Breast epithelium (tissue), 4 donors: Measurements from ENCODE around the gene AACS. TPM values are rescaled to one million over a fixed set of nuclear protein-coding genes. Genes with fewer than 3 reads are reported as not detected.
"Not testable (repeated sequence)": the region's sequence is repeated elsewhere in the genome, so short reads cannot be mapped to it uniquely, and the experiment has no call there.

ENCODE experiments used
- DNase-seq, 2 donors: peaks; one replicate each; pipeline ENCODE4 v3.0.0-alpha.2; 2019; ENCODE audit warnings: low spot score in 2 of 2
- H3K27ac ChIP-seq, 2 donors: fragments of 200-600 bp; sonication (generic) in 1 of 2; one replicate each; pipeline ENCODE4 v1.5.1; 2016 to 2019; ENCODE audit warnings: mild to moderate bottlenecking in 1 of 2
- H3K27me3 ChIP-seq, 2 donors: fragments of 200-600 bp; sonication (generic) in 1 of 2; one replicate each; pipeline versions ENCODE4 v1.5.1 to v1.6.0; 2017 to 2019; ENCODE audit warnings: control low read depth in 1 of 2, mild to moderate bottlenecking in 1 of 2
- H3K36me3 ChIP-seq: fragments of 200-600 bp; one replicate; pipeline ENCODE4 v1.5.1; 2019
- H3K4me1 ChIP-seq, 2 donors: fragments of 200-600 bp; sonication (generic); one replicate each; pipeline ENCODE4 v1.5.1; 2016 to 2019; ENCODE audit warnings: control low read depth in 1 of 2
- H3K4me3 ChIP-seq, 3 donors: fragments of 200-600 bp; sonication (generic); 1 replicate in 2 of 3; 2 replicates in 1 of 3; pipeline ENCODE4 v1.5.1; 2016 to 2019; ENCODE audit warnings: mild to moderate bottlenecking in 3 of 3, moderate library complexity in 2 of 3
- H3K9me3 ChIP-seq, 2 donors: fragments of 200-600 bp; sonication (generic) in 1 of 2; one replicate each; pipeline ENCODE4 v1.5.1; 2016 to 2019; ENCODE audit warnings: control low read depth in 1 of 2
- POLR2A ChIP-seq: fragments of 450-650 bp; IDR thresholded peaks from one replicate; pipeline ENCODE4 v1.6.1; 2016; ENCODE audit warnings: antibody characterized with exemption, mild to moderate bottlenecking, moderate library complexity
- POLR2AphosphoS5 ChIP-seq, 3 donors: sonication (generic); formaldehyde crosslinking; IDR thresholded peaks; one replicate each; pipeline ENCODE4 v1.6.1; 2017; ENCODE audit warnings: antibody characterized with exemption in 3 of 3
- intact Hi-C: fragments of 100-400 bp; cut with DNase I; formaldehyde crosslinking; loops from one replicate; pipeline ENCODE4 v1.15.1; 2023; ENCODE audit warnings: low total_unique reads
- total RNA-seq, 3 donors: library from RNA; depleted of rRNA; stranded (reverse); fragments of >200 nt; gene quantifications; one replicate each; pipeline ENCODE4 v1.1.0, GENCODE V29; 2016
- TF ChIP-seq, protein P1 (sequence below), 3 donors: fragments of 450-650 bp; IDR thresholded peaks; one replicate each; pipeline ENCODE4 v1.5.1; 2016 to 2017; ENCODE audit warnings: antibody characterized with exemption in 3 of 3, mild to moderate bottlenecking in 3 of 3, moderate library complexity in 3 of 3

The AACS gene
- total RNA-seq, 3 donors from 2014 or later, result 28.8 to 79.0 (median 33.7) TPM

GRCh38 chr12:125081427-125081826, 16.2 kb downstream of the AACS start:
- Histone ChIP-seq H3K36me3 (no peaks in the 10 kb centered on the region), H3K27me3 (no peaks in the 10 kb centered on the region), H3K4me3 (no peak overlapping the region), H3K27ac (no peak overlapping the region), H3K9me3 (no peaks in the 10 kb centered on the region), H3K4me1 (no peaks in the 10 kb centered on the region)
- intact Hi-C loops, result no loop called here
- DNase-seq, result no peak
- TF ChIP-seq, protein P1, sequence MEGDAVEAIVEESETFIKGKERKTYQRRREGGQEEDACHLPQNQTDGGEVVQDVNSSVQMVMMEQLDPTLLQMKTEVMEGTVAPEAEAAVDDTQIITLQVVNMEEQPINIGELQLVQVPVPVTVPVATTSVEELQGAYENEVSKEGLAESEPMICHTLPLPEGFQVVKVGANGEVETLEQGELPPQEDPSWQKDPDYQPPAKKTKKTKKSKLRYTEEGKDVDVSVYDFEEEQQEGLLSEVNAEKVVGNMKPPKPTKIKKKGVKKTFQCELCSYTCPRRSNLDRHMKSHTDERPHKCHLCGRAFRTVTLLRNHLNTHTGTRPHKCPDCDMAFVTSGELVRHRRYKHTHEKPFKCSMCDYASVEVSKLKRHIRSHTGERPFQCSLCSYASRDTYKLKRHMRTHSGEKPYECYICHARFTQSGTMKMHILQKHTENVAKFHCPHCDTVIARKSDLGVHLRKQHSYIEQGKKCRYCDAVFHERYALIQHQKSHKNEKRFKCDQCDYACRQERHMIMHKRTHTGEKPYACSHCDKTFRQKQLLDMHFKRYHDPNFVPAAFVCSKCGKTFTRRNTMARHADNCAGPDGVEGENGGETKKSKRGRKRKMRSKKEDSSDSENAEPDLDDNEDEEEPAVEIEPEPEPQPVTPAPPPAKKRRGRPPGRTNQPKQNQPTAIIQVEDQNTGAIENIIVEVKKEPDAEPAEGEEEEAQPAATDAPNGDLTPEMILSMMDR (IDR thresholded peaks at IDR 0.05), result no peak
- TF ChIP-seq POLR2AphosphoS5 (IDR thresholded peaks at IDR 0.05), result no peak
- TF ChIP-seq POLR2A, result no peak

DNA sequence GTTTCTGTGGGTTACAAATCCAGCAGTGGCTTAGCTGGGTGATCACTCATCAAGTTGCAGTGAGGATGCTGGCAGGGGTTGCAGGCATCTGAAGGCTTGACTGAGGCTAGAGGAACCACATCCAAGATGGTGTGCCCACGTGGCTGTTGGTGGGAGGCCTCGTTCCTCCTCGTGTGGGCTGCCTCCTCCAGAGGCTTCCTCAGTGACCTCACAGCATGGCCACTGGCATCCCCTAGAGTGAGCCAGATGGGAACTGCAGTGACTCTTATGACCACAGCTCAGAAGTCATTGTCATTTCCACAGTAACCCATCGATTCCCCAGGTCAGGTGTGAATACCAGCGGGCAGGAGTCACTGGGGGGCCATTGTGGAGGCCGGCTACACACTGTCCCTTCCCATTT, 17.8 kb downstream of the AACS start:
- H3K9me3 ChIP-seq, result no peaks in the 10 kb centered on the region
- no peak overlapping the region for H3K27ac ChIP-seq
- TF ChIP-seq POLR2AphosphoS5 (IDR thresholded peaks at IDR 0.05) (no peak), POLR2A (no peak)
- no peaks in the 10 kb centered on the region for H3K27me3 ChIP-seq
- H3K36me3 ChIP-seq, result no peaks in the 10 kb centered on the region
- DNase-seq, result no peak
- no peak overlapping the region for H3K4me3 ChIP-seq
- H3K4me1 ChIP-seq, result no peaks in the 10 kb centered on the region
- intact Hi-C loops, result no loop called here

DNA sequence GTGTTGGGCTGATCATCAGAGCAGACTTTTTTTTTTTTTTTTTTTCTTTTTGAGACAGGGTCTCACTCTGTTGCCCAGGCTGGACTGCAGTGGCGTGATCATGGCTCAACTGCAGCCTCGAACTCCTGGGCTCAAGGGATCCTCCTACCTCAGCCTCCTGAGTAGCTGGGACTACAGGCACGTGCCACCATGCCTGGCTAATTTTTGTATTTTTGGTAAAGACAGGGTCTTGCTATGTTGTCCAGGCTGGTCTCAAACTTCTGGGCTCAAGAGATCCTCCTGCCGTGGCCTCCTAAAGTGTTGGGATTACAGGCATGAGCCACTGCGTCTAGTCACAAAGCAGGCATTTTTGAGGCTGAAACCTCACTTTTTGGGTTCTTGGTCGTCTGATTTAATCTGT, 23.0 kb downstream of the AACS start:
- H3K4me1 ChIP-seq, H3K27me3 ChIP-seq, H3K9me3 ChIP-seq, H3K27ac ChIP-seq, H3K36me3 ChIP-seq, intact Hi-C loops, DNase-seq, H3K4me3 ChIP-seq: not testable (repeated sequence)

DNA sequence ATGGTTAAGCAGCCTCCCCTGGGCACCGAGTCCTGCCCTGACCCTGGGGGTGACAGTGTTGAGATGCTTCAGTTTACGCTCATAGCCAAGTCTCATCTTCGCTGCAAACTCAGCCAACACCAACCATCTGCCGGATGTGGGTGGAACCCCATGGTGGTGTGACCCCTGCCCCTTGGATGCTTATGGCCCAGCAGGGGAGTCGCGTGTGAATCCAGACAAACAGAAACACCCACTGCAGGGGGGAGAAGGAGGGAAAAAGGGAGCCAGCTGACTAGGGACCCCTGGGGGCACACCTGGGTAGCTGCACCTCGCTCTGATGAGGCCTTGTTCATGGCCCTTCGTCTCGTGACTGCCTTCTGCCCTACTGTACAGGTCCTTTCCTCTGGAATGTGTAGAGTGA, 23.8 kb downstream of the AACS start:
- TF ChIP-seq, protein P1 (IDR thresholded peaks at IDR 0.05), result no peak
- TF ChIP-seq POLR2A, result no peak
- no peak for TF ChIP-seq POLR2AphosphoS5 (IDR thresholded peaks at IDR 0.05)
- no peaks in the 10 kb centered on the region for H3K36me3 ChIP-seq
- H3K27ac ChIP-seq, result no peak overlapping the region
- H3K4me1 ChIP-seq, result no peaks in the 10 kb centered on the region
- H3K4me3 ChIP-seq, result no peak overlapping the region
- H3K9me3 ChIP-seq, result no peaks in the 10 kb centered on the region
- no peak for DNase-seq
- H3K27me3 ChIP-seq, result no peaks in the 10 kb centered on the region
- intact Hi-C loops, result no loop called here

DNA sequence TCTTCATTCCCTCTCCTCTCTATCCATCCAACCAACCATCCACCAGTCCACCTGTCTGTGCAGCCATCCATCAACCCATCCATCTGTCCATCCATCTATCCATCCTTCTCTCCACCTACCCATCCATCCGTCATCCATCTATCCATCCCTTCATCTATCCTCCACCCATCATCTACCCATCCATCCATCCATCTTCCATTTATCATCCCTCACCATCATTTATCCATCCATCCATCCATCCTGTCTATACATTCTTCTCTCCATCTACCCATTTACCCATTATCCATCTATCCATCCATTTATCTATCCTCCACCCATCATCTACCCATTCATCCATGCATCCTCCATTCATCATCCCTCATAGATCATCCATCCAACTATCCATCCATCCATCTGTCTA, 24.4 kb downstream of the AACS start:
- Histone ChIP-seq H3K9me3 (no peaks in the 10 kb centered on the region), H3K27ac (no peak overlapping the region), H3K4me3 (no peak overlapping the region), H3K4me1 (no peaks in the 10 kb centered on the region), H3K36me3 (no peaks in the 10 kb centered on the region), H3K27me3 (no peaks in the 10 kb centered on the region)
- no peak for TF ChIP-seq POLR2AphosphoS5 (IDR thresholded peaks at IDR 0.05)
- TF ChIP-seq POLR2A, result no peak
- TF ChIP-seq, protein P1 (IDR thresholded peaks at IDR 0.05), result no peak
- no peak for DNase-seq
- intact Hi-C loops, result no loop called here

DNA sequence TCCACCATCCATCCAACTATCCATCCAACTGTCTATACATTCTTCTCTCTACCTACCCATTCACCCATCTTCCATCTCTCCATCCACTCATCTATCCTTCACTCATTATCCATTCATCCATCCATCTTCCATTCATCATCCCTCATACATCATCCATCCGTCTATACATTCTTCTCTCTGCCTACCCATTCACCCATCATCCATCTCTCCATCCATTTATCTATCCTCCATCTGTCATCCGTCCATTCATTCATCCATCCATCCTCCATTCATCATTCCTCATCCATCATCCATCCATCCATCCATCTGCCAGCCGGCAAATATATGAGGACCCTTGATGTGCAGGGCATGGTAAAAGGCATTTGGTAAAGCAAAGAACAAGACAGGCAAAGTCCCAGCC, 25.2 kb downstream of the AACS start:
- intact Hi-C loops, result no loop called here
- DNase-seq, result no peak
- Histone ChIP-seq H3K27ac (no peak overlapping the region), H3K27me3 (no peaks in the 10 kb centered on the region), H3K4me3 (no peak overlapping the region), H3K4me1 (no peaks in the 10 kb centered on the region), H3K36me3 (no peaks in the 10 kb centered on the region), H3K9me3 (no peaks in the 10 kb centered on the region)
- no peak for TF ChIP-seq POLR2A
- TF ChIP-seq, protein P1 (IDR thresholded peaks at IDR 0.05), result no peak
